ENCODE data around the gene DYNLT4. TPM values are rescaled to one million over a fixed set of nuclear protein-coding genes. Genes with fewer than 3 reads are reported as not detected.
"Not testable (repeated sequence)": the region's sequence is repeated elsewhere in the genome, so short reads cannot be mapped to it uniquely, and the experiment has no call there.

The DYNLT4 gene
- total and polyA plus RNA-seq, 4 experiments from 2014 or later = 0.47 to 1.6 (median 1.0) TPM; not detected in 1

GRCh38 chr1:44810762-44811105 lies 3.6 kb upstream of the DYNLT4 start:
- intact Hi-C loops (cut with micrococcal nuclease); H3K36me3 ChIP-seq (ENCODE audit: insufficient read depth, low read length); H3K27me3 Mint-ChIP-seq; H3K27me3 ChIP-seq (ENCODE audit: insufficient read depth, low read length); H3K9me3 ChIP-seq (ENCODE audit: control insufficient read depth in 1 of 2, low read length in 2 of 2): not testable (repeated sequence)
- Mint-ChIP-seq H3K9me3 (peaks cover 0 to 11% (median 0%) of the 10 kb centered on the region in 8 donors), H3K4me3 (peak overlapping the region in 6 of 8 donors; percentile 43 to 80 (median 70)), H3K4me1 (peaks cover 50 to 89% (median 70%) of the 10 kb centered on the region in 4 donors), H3K36me3 (peaks cover 8 to 31% of the 10 kb centered on the region in 2 donors), H3K27ac (peak overlapping the region; percentile 98 to 100 (median 99))
- CTCF ChIA-PET (ENCODE audit: partially characterized antibody) = interaction anchor here (3.0 to 13.0 kb wide), 5 partner anchors 10 to 81 kb away, joined by 15 to 174 read pairs (median 25); partner anchors contain the start of genes PLK3 and RNU5D-1
- peaks cover 88% of the 10 kb centered on the region for H3K4me1 ChIP-seq (ENCODE audit: insufficient read depth, low read length)
- POLR2A ChIA-PET (ENCODE audit: partially characterized antibody) = interaction anchor here (0.6 to 22.2 kb wide), 8 partner anchors 6 to 201 kb away, joined by 3 to 1564 read pairs (median 75); partner anchors contain the start of genes BTBD19, DYNLT4, HECTD3 and PLK3
- peak overlapping the region in 1 of 2 donors; percentile 13 for H3K4me3 ChIP-seq (ENCODE audit: low read length in 2 of 2)
- H3K27ac ChIP-seq (ENCODE audit: low read depth, low read length) = peak overlapping the region; percentile 98
- DNase-seq = peak in 2 of 5 donors; percentile 15 to 27

GRCh38 chr1:44810101-44810761 lies 3.1 kb upstream of the DYNLT4 start:
- Histone ChIP-seq H3K27ac (ENCODE audit: low read depth, low read length) (peak overlapping the region; percentile 98), H3K4me3 (ENCODE audit: low read length in 2 of 2) (peak overlapping the region in 1 of 2 donors; percentile 13), H3K4me1 (ENCODE audit: insufficient read depth, low read length) (peaks cover 91% of the 10 kb centered on the region), H3K27me3 (ENCODE audit: insufficient read depth, low read length) (no peaks in the 10 kb centered on the region), H3K9me3 (ENCODE audit: control insufficient read depth in 1 of 2, low read length in 2 of 2) (no peaks in the 10 kb centered on the region), H3K36me3 (ENCODE audit: insufficient read depth, low read length) (peaks cover 11% of the 10 kb centered on the region)
- peaks cover 0 to 11% (median 0%) of the 10 kb centered on the region in 8 donors for H3K9me3 Mint-ChIP-seq
- H3K4me1 Mint-ChIP-seq = peaks cover 52 to 87% (median 69%) of the 10 kb centered on the region in 4 donors
- H3K27me3 Mint-ChIP-seq = no peaks in the 10 kb centered on the region
- ChIA-PET POLR2A (ENCODE audit: partially characterized antibody) (interaction anchor here (1.0 to 22.2 kb wide), 17 partner anchors 5 to 877 kb away, joined by 3 to 1564 read pairs (median 18); partner anchors contain the start of genes BEST4, BTBD19, CCDC163 and DYNLT4), CTCF (ENCODE audit: partially characterized antibody) (interaction anchor here (1.0 to 13.0 kb wide), 10 partner anchors 10 to 80 kb away, joined by 3 to 174 read pairs (median 9); partner anchors contain the start of genes PLK3, RNU5D-1 and RPS8)
- peak overlapping the region in 6 of 8 donors; percentile 68 to 87 (median 80) for H3K4me3 Mint-ChIP-seq
- intact Hi-C loops (cut with micrococcal nuclease) = no loop called here
- peaks cover 13 to 36% of the 10 kb centered on the region in 2 donors for H3K36me3 Mint-ChIP-seq
- H3K27ac Mint-ChIP-seq = peak overlapping the region; percentile 98 to 100 (median 99)
- peak in 3 of 5 donors; percentile 32 to 67 (median 35) for DNase-seq

- intact Hi-C loops (cut with micrococcal nuclease) = loop anchor here (1.0 to 10.0 kb wide), 4 partner anchors 8 to 776 kb away; partner anchors contain the start of genes NASP and RNU5D-1
- POLR2A ChIA-PET (ENCODE audit: partially characterized antibody) = interaction anchor here (0.9 to 22.2 kb wide), 23 partner anchors 4 to 878 kb away, joined by 3 to 1564 read pairs (median 5); partner anchors contain the start of genes ARMH1, BEST4, BTBD19 and CCDC163
- Mint-ChIP-seq H3K4me1 (peaks cover 49 to 88% (median 66%) of the 10 kb centered on the region in 4 donors), H3K36me3 (peaks cover 16 to 46% of the 10 kb centered on the region in 2 donors), H3K4me3 (peak overlapping the region; percentile 74 to 87 (median 81)), H3K27ac (peak overlapping the region; percentile 98 to 100 (median 99)), H3K9me3 (peaks cover 0 to 7% (median 0%) of the 10 kb centered on the region in 8 donors), H3K27me3 (no peaks in the 10 kb centered on the region)
- peaks cover 87% of the 10 kb centered on the region for H3K4me1 ChIP-seq (ENCODE audit: insufficient read depth, low read length)
- H3K27ac ChIP-seq (ENCODE audit: low read depth, low read length) = peak overlapping the region; percentile 98
- peak; percentile 89 to 97 (median 92) for DNase-seq
- no peaks in the 10 kb centered on the region for H3K9me3 ChIP-seq (ENCODE audit: control insufficient read depth in 1 of 2, low read length in 2 of 2)
- no peaks in the 10 kb centered on the region for H3K27me3 ChIP-seq (ENCODE audit: insufficient read depth, low read length)
- CTCF ChIA-PET (ENCODE audit: partially characterized antibody) = interaction anchor here (0.7 to 13.0 kb wide), 16 partner anchors 9 to 203 kb away, joined by 3 to 174 read pairs (median 6); partner anchors contain the start of genes HECTD3, PLK3, RNU5D-1 and RPS8
- H3K36me3 ChIP-seq (ENCODE audit: insufficient read depth, low read length) = peaks cover 18% of the 10 kb centered on the region
- peak overlapping the region; percentile 6 to 41 for H3K4me3 ChIP-seq (ENCODE audit: low read length in 2 of 2)
These were observed 2.1 kb upstream of the DYNLT4 start for GRCh38 chr1:44808938-44809917.

GRCh38 chr1:44808063-44808937 lies 1.1 kb upstream of the DYNLT4 start, which contains the start of gene BTBD19:
BTBD19 (plus strand) TSS chr1:44808523; CDS start chr1:44808821, 298 bp downstream.
- peaks cover 50 to 89% (median 68%) of the 10 kb centered on the region in 4 donors for H3K4me1 Mint-ChIP-seq
- peaks cover 21 to 52% of the 10 kb centered on the region in 2 donors for H3K36me3 Mint-ChIP-seq
- H3K27ac Mint-ChIP-seq = peak within 1 kb of the TSS; percentile 98 to 100 (median 99)
- Histone ChIP-seq H3K27me3 (ENCODE audit: insufficient read depth, low read length) (no peaks in the 10 kb centered on the region), H3K4me1 (ENCODE audit: insufficient read depth, low read length) (peaks cover 89% of the 10 kb centered on the region), H3K36me3 (ENCODE audit: insufficient read depth, low read length) (peaks cover 27% of the 10 kb centered on the region), H3K4me3 (ENCODE audit: low read length in 2 of 2) (peak within 1 kb of the TSS; percentile 41 to 57), H3K9me3 (ENCODE audit: control insufficient read depth in 1 of 2, low read length in 2 of 2) (no peaks in the 10 kb centered on the region), H3K27ac (ENCODE audit: low read depth, low read length) (peak within 1 kb of the TSS; percentile 98)
- CTCF ChIA-PET (ENCODE audit: partially characterized antibody) = interaction anchor here (0.7 to 13.0 kb wide), 12 partner anchors 8 to 204 kb away, joined by 3 to 174 read pairs (median 7); partner anchors contain the start of genes HECTD3, PLK3, RNU5D-1 and UROD
- peak within 1 kb of the TSS; percentile 74 to 87 (median 81) for H3K4me3 Mint-ChIP-seq
- peak in 4 of 5 donors; percentile 24 to 89 (median 34) for DNase-seq
- peaks cover 0 to 10% (median 0%) of the 10 kb centered on the region in 8 donors for H3K9me3 Mint-ChIP-seq
- H3K27me3 Mint-ChIP-seq = no peaks in the 10 kb centered on the region
- POLR2A ChIA-PET (ENCODE audit: partially characterized antibody) = interaction anchor here (0.6 to 22.2 kb wide), 21 partner anchors 3 to 879 kb away, joined by 3 to 1564 read pairs (median 15); partner anchors contain the start of genes ARMH1, BEST4, BTBD19 and CCDC163
- intact Hi-C loops (cut with micrococcal nuclease) = loop anchor here (5.0 to 10.0 kb wide), 2 partner anchors 76 to 777 kb away; partner anchors contain the start of genes NASP and RNU5D-1

- peak overlapping the region; percentile 41 to 57 for H3K4me3 ChIP-seq (ENCODE audit: low read length in 2 of 2)
- H3K27me3 Mint-ChIP-seq = no peaks in the 10 kb centered on the region
These were observed 362 bp upstream of the DYNLT4 start for GRCh38 chr1:44807364-44808062.

More at GRCh38 chr1:44807364-44808062, 362 bp upstream of the DYNLT4 start:
- Histone ChIP-seq H3K27ac (ENCODE audit: low read depth, low read length) (peak overlapping the region; percentile 98), H3K27me3 (ENCODE audit: insufficient read depth, low read length) (no peaks in the 10 kb centered on the region), H3K9me3 (ENCODE audit: control insufficient read depth in 1 of 2, low read length in 2 of 2) (no peaks in the 10 kb centered on the region), H3K36me3 (ENCODE audit: insufficient read depth, low read length) (peaks cover 35% of the 10 kb centered on the region), H3K4me1 (ENCODE audit: insufficient read depth, low read length) (peaks cover 90% of the 10 kb centered on the region)
- peaks cover 0 to 12% (median 0%) of the 10 kb centered on the region in 8 donors for H3K9me3 Mint-ChIP-seq
- ChIA-PET CTCF (ENCODE audit: partially characterized antibody) (interaction anchor here (1.3 to 13.0 kb wide), 6 partner anchors 8 to 86 kb away, joined by 5 to 174 read pairs (median 12); partner anchors contain the start of gene PLK3), POLR2A (ENCODE audit: partially characterized antibody) (interaction anchor here (0.6 to 22.2 kb wide), 18 partner anchors 2 to 777 kb away, joined by 3 to 1564 read pairs (median 17); partner anchors contain the start of genes BEST4, BTBD19, CCDC163 and DYNLT4)
- peaks cover 29 to 59% of the 10 kb centered on the region in 2 donors for H3K36me3 Mint-ChIP-seq
- peak overlapping the region; percentile 98 to 100 (median 99) for H3K27ac Mint-ChIP-seq
- peaks cover 57 to 94% (median 73%) of the 10 kb centered on the region in 4 donors for H3K4me1 Mint-ChIP-seq
- intact Hi-C loops (cut with micrococcal nuclease) = loop anchor here (5.0 to 10.0 kb wide), 2 partner anchors 75 to 777 kb away; partner anchors contain the start of genes NASP and RNU5D-1
- peak overlapping the region; percentile 74 to 87 (median 80) for H3K4me3 Mint-ChIP-seq
- peak; percentile 91 to 98 (median 91) for DNase-seq
